HG03280 (cell line): ENCODE data around the gene AKT3.
"Not testable (repeated sequence)": the region's sequence is repeated elsewhere in the genome, so short reads cannot be mapped to it uniquely, and the experiment has no call there.

Experiments used
- ATAC-seq: cut with Tn5 transposase; IDR thresholded peaks from one replicate; pipeline ENCODE4 v1.9.1; 2021; ENCODE audit warnings: mild to moderate bottlenecking, moderate library complexity; ENCODE audit not compliant: unreplicated experiment

The AKT3 gene

DNA sequence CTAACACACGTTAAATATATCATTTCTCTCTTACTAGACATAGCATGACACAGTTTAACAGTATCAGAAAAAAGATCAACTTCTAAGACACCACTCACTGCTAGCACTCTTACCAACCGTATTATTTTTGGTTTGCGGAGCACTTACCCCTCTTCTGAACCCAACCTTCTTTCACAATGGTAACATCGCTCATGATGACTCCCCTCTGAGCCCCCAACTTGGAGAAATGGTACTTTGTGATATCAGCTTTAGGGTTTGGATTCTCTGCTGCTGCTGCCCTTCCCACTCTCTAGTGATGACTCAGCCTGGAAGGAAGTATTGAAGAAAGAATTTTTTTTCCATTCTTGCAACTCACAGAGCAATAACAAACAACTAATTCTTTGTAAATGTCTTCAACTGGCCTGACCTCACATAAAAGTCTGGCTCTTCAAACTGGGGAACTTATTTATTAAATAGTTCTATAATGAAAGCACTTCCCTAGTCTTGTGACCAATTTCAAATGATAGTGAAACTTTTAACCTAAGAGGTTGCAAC, 7.0 kb downstream of the AKT3 start:
- ATAC-seq: no peak

DNA sequence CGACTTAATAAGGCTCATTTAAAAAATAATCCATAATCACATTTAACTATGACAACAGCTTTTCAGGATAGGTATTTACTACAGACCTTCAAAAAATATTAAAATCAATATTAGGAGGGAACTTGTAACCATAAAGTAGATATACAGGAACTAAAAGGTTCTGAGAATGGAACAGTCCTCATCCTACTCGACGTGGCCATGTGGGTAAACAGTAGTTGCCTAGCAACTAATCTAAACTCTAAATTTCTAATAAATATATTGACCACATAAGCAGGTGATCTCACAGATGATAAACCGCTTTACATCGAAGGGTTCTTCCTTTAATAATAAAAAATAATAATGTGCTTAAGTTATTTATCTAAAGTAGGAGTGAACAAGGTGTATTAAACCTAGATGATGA, 7.9 kb downstream of the AKT3 start:
- ATAC-seq: no peak

DNA sequence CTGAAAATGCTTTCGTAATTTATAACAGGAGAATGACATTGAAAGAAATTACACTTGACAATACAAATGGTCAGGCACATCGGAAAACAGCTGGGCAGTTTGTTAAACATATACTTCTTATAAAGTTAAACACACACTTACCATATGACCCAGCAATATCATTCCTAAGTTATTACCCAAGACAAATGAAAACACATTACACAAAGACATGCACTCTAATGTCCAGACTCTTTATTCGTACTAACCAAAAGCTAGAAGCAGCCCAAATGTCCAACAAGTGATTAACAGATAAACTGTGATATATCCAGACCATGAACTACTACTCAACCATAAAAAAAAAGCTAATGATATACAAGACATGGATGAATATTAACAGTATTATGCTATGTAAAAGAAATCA, 8.5 kb downstream of the AKT3 start:
- no peak for ATAC-seq

DNA sequence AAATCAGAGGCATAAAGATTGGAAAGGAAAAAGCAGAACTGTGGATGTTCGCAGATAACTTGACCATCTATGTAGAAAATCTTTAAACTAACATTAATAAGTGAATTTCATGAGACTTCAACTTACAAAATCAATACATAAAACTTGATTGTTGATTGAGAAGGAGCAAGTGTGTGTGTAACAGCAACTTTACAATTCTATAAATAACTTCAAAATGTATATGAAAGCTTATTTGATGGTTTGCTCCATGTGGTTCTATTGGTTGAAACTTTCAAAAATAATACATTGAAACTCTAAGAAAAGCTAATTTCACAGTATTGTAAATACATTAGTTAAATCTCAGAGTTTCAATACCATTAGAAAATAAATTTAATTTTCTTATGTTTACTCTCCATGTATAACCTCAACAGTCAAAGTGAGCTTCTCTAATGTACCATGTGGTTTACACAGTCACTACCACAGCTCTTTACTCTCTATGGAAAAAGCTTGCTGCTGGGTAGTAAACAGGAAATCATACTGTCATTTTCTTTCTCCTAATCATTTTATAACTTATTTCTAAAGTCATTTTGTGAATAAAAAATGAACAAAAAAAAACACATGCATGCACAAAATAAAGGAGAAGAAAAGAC, 12.0 kb downstream of the AKT3 start:
- ATAC-seq: peak; percentile 69

DNA sequence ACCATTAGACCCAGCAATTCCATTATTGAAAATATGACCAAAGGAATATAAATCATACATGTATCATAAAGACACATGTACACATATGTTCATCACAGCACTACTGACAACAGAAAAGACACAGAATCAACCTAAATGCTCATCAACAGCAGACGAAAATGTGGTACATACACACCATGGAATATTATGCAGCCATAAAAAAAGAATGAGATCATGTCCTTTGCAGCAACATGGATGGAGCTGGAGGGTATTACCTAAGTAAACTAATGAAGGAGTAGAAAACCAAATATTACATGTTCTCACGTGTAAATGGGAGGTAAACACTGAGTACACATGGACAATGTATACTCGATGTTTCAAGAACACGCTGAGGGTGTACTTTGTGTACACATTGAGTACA, 15.9 kb downstream of the AKT3 start:
- ATAC-seq: no peak

DNA sequence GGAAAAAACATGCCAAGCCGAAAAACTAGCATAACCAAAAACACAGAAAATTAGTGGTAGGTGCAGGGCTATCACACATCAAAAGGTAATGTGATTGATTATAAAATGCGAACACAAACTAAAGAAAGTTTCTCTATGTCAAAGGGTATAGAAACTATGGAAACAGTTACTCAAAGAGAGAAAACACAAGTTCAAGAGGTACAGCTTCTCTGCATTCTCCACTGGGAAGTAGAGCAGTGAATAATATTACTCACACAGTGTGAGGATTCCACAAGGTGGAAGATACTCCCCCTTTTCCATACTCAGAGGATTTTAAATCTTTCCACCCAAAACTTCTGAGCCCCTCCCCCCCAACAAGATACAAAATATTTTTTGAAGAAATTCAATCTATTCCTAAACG, 18.6 kb downstream of the AKT3 start:
- ATAC-seq: no peak

DNA sequence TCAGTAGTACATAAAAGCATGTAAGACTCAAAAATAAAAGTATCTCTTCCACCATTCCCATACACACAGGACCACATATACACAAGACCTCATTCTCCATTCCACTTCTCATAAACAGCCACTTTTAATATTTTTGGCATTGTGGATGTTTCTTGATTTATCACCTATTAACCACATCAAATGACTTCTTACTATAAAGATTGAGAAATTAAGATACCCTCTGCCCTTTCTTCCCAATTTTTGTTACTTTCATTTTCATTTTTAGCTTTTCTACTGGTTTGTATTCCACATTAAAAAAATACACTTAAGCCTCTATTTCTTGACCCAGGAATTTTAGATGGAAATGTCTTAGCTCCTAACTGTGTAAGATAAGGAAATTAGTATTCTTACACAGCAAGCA, 22.8 kb downstream of the AKT3 start:
- no peak for ATAC-seq

DNA sequence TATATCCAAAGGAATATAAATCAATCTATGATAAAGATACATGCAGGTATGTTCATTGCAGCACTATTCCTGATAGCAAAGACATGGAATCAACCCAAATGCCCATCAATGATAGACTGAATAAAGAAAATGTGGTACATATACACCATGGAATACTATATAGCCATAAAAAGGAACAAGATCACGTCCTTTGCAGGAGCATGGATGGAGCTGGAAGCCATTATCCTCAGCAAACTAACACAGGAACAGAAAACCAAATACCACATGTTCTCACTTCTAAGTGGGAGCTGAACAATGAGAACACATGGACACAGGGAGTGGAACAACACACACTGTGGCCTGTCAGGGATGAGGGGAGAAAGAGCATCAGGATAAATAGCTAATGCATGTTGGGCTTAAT, 25.1 kb downstream of the AKT3 start:
- ATAC-seq: not testable (repeated sequence)

DNA sequence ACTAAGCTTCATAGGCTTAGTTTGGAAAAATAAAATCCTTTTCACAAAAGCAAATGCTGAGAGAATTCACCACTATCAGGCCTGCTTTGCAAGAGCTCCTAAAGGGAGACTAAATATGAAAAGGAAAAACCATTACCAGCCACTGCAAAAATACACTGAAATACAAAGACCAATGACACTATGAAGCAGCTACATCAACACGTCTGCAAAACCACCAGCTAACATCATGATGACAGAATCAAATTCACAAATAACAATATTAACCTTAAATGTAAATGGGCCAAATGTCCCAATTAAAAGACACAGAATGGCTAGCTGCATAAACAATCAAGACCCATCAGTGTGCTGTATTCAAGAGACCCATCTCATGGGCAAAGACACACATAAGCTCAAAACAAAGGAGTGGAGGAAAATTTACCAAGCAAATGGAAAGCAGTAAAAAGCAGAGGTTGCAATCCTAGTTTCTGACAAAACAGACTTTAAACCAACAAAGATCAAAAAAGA, 28.8 kb downstream of the AKT3 start:
- no peak for ATAC-seq

DNA sequence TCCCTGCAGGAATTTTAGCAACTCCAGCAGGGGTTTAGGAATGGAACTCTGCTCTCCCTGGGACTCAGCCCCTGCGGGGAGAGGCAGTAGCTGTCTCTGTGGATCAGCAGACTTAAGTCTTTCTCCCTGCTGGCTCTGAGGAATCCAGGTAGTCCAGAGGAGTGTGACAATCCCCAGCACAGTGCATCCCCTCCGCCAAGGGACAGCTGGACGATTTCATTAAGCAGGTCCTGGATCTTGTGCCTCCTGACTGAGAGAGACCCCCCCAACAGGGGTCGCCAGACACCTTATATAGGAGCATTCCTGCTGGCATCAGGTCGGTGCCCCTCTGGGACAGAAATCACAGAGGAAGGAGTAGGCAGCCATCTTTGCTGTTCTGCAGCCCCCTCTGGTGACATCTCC, 30.6 kb downstream of the AKT3 start:
- ATAC-seq: no peak

DNA sequence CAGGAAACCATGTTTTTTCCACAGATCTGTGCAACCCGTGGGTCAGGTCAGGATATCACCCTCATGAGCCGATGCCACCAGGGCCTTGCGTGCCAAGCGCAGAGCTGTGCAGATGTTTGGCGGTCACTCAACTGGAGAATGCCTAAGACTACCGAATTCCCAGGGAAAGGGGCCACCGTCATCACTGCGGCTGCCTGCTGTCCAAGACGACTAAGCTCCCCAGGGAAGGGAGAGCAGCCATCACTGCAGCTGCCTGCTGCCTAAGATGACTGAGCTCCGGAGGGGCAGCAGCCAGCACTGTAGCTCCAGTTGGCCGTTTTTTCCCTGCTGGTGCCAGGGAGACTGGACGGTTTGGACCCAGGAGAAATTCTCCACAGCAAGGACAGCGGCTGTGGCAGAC, 31.1 kb downstream of the AKT3 start:
- ATAC-seq: no peak

DNA sequence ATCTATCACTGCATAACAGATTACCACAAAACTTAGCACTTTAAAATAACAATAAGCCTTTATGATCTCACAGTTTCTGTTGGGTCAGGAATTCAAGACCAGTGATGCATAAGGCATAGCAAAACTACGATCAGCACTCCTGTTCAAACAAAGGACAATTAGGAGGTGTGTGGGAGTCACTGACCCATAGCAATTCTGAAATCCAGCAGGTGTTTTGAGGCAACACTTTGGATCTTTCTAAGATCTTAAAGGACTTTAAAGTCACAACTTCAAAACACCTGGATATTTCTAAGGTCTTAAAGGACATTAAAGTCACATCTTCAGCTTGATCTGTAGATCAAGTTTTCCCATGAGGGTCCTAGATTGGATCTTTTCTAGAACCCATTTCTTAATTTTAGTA, 35.3 kb downstream of the AKT3 start:
- ATAC-seq: no peak

DNA sequence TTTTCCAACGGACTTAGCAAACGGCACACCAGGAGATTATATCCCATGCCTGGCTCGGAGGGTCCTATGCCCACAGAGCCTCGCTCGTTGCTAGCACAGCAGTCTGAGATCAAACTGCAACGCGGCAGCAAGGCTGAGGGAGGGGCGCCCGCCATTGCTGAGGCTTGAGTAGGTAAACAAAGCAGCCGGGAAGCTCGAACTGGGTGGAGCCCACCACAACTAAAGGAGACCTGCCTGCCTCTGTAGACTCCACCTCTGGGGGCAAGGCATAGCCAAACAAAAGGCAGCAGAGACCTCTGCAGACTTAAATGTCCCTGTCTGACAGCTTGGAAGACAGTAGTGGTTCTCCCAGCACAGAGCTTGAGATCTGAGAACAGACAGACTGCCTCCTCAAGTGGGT, 42.7 kb downstream of the AKT3 start:
- not testable (repeated sequence) for ATAC-seq

DNA sequence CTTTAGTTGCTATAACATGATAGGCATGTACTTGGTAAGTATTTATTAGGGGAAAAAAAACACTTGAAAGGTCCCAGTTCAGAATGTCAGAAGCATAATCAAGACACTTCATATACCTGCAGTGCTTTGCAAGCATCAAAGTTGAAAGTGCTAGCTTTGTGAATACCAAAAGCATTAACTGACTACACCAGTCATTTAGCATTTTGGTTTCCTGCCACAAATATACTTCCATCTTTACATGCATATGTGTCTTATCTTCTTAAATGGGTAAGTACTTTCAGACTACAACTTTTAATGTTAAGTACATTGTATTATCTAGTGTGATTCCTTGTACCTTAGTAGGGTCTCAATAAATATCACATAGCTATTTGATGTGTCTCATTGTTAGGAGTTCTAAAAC, 43.7 kb downstream of the AKT3 start:
- no peak for ATAC-seq

DNA sequence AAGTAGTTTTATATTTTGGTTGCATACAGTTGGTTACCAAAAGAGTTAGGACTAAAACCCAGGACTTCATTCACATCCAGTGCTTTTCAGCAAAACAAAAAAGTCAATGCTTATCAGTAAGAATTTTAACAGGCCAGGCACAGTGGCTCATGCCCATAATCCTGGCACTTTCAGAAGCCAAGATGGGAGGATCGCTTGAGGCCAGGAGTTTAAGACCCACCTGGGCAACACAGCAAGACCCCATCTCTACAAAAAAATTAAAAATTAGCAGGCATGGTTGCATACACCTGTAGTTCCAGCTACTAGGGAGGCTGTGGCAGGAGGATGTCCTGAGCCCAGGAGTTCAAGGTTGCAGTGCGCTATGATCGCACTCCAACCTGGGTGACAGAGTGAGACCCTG, 47.3 kb downstream of the AKT3 start:
- ATAC-seq: no peak

DNA sequence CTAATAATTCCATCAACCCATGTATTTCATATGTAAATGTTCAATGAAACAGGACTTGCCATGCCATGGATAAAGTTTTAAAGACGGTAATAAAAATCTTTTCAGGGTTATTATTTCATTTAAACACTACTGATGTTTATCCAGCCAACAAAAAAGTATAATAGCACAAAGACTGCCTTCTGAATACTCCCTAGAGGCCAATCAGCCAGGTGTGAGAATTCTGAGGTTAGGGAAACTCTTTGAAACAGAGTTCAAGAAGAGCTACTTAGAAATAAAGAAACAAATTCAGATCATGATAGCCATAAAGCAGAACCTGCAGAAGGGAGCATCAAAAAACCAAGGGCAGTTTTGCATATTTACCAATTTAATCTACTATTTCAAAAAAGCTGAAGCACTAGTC, 48.7 kb downstream of the AKT3 start:
- ATAC-seq: no peak

DNA sequence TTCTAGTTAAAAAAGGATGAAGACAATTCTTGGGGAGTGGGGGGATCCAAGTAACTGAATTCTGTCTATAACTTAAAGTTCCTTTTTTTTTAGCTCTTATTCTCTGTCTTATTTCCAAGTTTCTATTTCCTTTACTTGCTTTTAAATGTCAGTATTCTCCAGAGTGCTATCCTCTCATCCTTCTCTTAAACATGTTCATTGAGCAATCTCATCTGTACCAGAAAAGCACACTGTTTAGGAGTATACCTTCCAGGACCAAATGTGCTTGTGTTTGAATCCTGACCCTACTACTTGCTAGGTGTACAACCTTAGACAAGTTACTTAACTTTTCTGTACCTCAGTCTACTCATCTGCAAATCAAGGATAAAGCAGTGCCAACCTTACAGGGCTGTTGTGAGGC, 50.1 kb downstream of the AKT3 start:
- no peak for ATAC-seq

DNA sequence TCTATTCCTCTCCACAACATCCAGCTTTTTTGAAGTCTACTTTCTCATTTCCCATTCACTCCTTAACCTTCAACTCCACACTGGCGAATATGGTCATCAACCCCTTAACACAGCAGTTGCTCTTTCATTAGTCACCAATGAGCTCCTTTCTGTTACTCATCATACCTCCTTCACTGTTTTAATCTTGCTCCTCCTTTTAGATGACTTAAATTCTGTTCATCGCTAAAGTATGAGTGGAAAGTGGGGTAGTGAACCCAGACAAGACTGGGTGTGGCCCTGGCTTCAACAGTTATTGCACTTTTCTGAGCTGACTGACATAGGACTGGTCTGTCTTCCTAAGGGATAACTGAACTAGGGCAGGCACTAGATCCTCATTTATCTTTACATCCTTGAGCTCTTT, 51.3 kb downstream of the AKT3 start:
- ATAC-seq: no peak

DNA sequence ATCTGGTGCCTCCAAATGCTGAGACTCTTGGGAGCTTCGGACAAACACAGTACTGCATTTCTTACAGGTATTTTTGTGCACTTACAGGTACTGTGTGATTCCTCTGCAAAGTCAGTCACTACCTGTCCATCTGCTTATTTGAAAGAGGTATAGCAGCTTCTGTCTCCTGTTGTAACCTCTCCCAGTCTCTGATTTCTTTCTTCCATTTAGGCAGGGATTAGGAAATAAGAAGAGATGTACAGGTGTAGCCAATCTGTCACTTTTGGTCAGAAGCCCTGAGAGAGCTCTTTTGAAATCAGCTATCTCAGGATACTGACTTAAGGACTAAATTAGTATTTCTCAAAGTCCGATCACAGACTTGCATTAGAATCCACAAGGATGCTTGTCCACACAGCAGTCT, 54.0 kb downstream of the AKT3 start:
- no peak for ATAC-seq

DNA sequence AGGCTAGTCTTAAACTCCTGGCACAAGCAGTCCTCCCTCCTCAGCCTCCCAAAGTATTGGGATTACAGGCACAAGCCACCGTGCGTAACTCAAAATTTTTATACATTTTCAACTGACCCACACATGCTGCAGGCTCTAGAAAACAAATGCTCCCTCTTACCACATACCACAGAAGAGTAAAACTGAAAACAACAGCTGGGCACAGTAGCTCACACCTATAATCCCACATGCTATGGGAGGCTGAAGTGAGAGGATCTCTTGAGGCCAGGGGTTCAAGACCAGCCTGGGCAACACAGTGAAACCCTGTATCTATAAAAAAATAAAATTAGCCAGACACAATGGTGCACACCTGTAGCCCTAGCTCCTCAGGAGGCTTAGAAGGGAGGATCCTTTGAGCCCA, 56.7 kb downstream of the AKT3 start:
- no peak for ATAC-seq

DNA sequence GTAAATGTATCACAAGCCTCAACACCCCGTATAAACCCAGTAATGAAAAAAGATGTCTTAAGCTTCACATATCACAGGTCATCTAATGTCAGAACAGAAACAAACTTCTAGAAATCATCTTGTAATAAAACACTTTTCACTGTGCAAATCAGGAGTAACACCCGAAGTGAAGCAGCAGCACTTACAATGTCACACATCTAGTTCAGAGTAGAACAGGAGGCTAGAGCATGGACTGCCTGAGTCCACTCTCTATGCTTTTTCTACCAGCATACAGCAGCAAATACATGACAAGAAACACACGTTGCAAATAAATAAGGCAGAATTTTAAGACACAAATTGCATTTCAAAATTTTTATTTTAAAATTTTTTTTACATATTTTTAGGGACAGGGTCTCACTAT, 57.2 kb downstream of the AKT3 start:
- no peak for ATAC-seq

DNA sequence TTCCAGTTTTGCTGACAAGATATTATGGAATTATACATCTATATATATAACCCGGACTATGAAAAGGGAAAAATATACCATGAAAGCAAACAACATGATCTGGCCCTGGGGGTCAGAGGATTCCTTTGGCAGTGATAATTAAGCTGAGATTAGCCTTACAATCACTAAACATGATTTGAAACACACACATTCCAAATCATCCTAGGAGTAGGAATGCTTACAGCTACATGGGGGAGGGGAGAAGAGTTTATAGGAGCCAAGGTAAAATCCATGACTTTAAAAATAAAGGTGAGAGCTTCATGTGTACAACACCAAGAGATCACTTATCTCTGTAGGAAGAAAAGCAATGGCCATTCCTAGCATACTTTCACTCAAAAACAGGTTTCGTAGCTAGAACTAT, 57.6 kb downstream of the AKT3 start:
- no peak for ATAC-seq

DNA sequence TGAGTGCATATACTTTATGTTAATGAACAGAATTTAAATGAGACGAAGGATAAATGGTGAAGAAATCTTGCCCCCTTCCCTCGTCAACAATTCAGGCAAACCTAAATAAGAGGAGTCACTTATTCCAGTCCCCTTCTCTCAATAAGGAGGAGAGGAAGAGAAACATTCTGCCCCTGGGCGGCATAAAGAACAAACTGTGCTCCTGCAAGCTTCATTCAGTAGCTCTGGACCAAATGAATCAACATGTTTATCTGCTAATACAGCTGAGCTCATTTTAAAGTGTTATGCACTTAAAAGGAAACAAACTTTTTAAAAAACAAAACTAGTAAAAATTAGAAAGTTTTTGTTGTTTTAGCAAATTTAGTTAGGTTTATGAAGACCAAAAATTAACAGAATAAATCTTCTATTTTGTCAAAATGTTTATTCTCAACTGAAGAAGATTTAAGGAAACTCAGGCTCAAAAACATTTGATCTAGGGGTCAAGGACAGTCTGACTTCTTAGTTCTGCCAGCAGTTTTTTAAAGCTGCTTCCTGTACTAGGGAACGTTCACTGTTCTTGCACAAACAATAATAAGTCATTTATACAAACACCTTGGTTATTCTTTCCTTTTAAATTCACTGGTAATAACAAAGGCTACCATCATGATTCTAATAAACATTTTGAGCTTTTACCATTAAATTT, 58.3 kb downstream of the AKT3 start:
- no peak for ATAC-seq
